GM06990 (cell line): ENCODE results near the gene MESD.

ENCODE experiments used
- DNase-seq: peaks from one replicate; pipeline ENCODE4 v3.0.0-alpha.2; 2011; ENCODE audit not compliant: insufficient read length; ENCODE audit errors: extremely low read depth
- H3K27me3 ChIP-seq: replicated peaks from 2 replicates; pipeline ENCODE4 v1.6.0; 2011; ENCODE audit warnings: low read length; ENCODE audit not compliant: control insufficient read depth, insufficient read depth
- H3K36me3 ChIP-seq: 2 replicates; pipeline ENCODE4 v1.5.1; 2011; ENCODE audit warnings: low read length; ENCODE audit not compliant: control insufficient read depth, insufficient read depth
- H3K4me3 ChIP-seq: replicated peaks from 2 replicates; pipeline ENCODE4 v1.5.1; 2011; ENCODE audit warnings: low read depth, mild to moderate bottlenecking, control low read depth, low read length
- CTCF ChIP-seq: IDR thresholded peaks from 2 replicates; pipeline ENCODE4 v1.5.1; 2011; ENCODE audit warnings: low read length, control low read depth, mild to moderate bottlenecking, inconsistent platforms; ENCODE audit not compliant: insufficient read depth, poor library complexity, severe bottlenecking

MESD gene

GRCh38 chr15:80992006-80992405 lies 2.4 kb upstream of the MESD start:
- H3K36me3 ChIP-seq: no peaks in the 10 kb centered on the region
- H3K27me3 ChIP-seq: no peaks in the 10 kb centered on the region
- TF ChIP-seq CTCF: no peak
- no peak overlapping the region for H3K4me3 ChIP-seq
- DNase-seq: no peak

- no peak for TF ChIP-seq CTCF
- Histone ChIP-seq H3K36me3 (no peaks in the 10 kb centered on the region), H3K4me3 (no peak overlapping the region), H3K27me3 (no peaks in the 10 kb centered on the region)
- DNase-seq: no peak
Observed at GRCh38 chr15:80991421-80991820, 1.8 kb upstream of the MESD start.

- DNase-seq: no peak
- H3K27me3 ChIP-seq: no peaks in the 10 kb centered on the region
- no peaks in the 10 kb centered on the region for H3K36me3 ChIP-seq
- no peak for TF ChIP-seq CTCF
- no peak overlapping the region for H3K4me3 ChIP-seq
Observed at GRCh38 chr15:80990955-80991354, 1.3 kb upstream of the MESD start.

GRCh38 chr15:80989081-80989517 lies 520 bp downstream of the MESD start:
- no peak for DNase-seq
- no peaks in the 10 kb centered on the region for H3K36me3 ChIP-seq
- no peak for TF ChIP-seq CTCF
- peak overlapping the region; percentile 87 for H3K4me3 ChIP-seq
- H3K27me3 ChIP-seq: no peaks in the 10 kb centered on the region

DNA sequence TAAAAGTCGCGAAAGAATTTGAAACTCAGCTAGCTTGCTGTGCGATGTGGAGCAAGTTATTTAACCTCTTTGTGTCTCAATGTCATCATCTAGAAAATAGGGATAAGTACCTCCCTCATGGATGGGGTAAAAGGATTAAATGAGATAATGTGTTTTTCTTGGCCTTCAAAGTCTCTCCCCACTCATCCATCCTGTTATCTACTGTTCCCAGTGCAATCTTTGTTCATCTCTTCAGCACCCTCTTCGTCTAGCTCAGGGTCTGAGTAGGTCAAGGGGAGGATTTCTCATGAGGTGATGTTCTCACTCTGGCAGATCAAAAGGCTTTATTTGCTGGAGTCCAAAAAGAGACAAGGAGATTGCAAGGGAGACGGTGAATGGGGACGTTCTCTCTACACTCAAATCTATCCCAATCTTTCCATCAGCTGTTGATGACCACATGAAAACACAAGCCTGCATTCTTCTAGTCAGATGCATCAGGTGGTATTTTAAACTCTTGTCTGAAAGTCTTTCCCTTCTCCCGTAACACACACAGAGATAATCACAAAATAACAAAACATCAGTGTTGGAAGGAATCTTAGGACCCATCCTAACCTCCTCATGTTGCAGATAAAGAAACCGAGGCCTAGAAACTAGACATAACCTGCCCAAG lies 1.3 kb downstream of the MESD start:
- no peaks in the 10 kb centered on the region for H3K27me3 ChIP-seq
- no peak for TF ChIP-seq CTCF

DNA sequence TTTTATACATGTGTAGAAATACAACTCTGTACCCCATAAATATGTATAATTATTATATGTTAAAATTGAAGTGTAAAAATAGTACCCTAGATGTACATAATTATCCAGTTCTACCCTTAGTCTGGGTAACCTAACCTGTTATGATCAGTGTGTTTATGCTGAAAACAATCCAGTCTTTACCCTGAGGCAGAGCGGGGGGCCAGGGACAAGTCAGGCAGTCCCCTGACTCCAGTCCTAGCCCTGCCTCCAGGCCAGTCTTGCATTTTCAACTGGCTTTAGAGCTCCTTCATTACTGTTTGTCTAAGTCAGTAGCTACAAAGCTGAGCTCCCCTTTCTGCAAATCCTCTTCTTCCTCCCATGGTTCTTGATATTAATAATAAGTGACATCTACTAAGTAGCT lies 3.1 kb downstream of the MESD start:
- no peak overlapping the region for H3K4me3 ChIP-seq
- H3K36me3 ChIP-seq: no peaks in the 10 kb centered on the region; the same call in 1 of the 2 replicates
- TF ChIP-seq CTCF: no peak
- H3K27me3 ChIP-seq: no peaks in the 10 kb centered on the region
- no peak for DNase-seq

More for the DNA sequence above, 1.3 kb downstream of the MESD start:
- Histone ChIP-seq H3K36me3 (no peaks in the 10 kb centered on the region), H3K4me3 (peak overlapping the region; percentile 87)
- DNase-seq: no peak
